GM21381 (cell line): ENCODE measurements around the gene BABAM2.
"Not testable (repeated sequence)": the region's sequence is repeated elsewhere in the genome, so short reads cannot be mapped to it uniquely, and the experiment has no call there.

Experiments used
- ATAC-seq: cut with Tn5 transposase; IDR thresholded peaks from one replicate; pipeline ENCODE4 v1.9.1; 2021; ENCODE audit warnings: mild to moderate bottlenecking, moderate library complexity; ENCODE audit not compliant: unreplicated experiment

The BABAM2 gene

DNA sequence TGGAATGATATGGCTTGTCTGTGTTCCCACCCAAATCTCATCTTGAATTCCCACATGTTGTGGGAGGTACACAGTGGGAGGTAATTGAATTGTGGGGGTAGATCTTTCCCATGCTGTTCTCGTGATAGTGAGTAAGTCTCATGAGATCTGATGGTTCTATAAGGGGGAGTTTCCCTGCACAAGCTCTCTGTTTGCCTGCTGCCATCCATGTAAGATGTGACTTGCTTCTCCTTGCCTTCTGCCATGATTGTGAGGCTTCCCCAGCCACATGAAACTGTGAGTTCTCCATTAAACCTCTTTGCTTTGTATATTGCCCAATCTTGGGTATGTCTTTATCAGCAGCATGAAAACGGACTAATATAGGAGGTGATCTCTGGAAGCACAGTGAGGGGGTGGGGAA lies 78.4 kb downstream of the BABAM2 start:
- ATAC-seq = not testable (repeated sequence)

DNA sequence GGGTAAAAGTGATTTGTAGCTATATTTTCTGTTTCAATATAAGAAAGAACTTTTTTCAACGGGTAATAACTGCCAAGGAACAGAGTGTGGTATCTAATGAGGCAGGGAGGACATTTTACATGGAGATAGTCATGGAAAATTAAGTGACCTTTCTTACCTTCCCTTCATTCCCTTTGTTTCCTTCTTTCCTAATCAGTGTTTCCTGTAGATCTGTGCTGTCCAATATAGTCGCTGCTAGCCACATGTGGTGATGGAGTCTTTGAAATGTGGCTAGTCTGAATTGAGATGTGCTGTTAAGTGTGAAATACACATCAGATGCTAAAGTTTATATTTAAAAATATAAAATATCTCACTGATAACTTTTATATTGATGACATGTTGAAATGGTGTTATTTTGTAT lies 81.8 kb downstream of the BABAM2 start:
- ATAC-seq = no peak

DNA sequence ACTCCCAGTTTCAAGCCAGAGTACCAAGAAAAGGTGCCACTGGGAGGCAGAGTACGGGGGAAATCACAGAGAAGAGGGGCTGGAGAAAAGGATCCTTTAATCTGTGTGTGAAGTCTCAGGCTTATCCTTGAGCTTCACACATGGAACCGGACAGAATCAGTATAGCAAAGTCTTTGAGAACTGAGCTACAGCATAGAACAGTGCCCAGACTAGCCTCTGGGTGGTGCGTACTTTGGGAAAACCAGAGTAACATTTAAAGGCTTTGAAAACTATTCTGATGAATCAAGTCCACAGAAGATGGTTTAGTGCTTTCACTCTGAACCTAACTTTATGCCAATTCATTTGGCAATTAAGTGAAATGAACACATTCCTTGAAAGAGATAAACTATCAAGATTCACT lies 83.1 kb downstream of the BABAM2 start:
- ATAC-seq = no peak

DNA sequence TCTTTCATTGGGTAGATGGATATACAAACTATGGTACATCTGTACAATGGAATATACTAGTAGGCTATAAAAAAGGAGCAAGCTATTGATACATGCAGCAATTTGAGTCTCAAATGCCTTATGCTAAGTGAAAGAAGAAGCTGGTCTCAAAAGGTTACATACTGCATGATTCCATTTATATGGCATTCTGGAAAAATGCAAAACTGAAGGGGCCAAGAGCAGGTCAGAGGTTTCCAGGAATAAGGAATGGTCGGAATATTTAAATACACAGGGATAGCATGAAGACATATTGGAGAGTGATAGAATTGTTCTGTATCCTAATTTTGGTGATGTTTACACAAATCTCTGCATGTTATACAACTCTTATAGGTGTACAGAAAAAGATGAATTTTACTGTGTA lies 85.8 kb downstream of the BABAM2 start:
- no peak for ATAC-seq

DNA sequence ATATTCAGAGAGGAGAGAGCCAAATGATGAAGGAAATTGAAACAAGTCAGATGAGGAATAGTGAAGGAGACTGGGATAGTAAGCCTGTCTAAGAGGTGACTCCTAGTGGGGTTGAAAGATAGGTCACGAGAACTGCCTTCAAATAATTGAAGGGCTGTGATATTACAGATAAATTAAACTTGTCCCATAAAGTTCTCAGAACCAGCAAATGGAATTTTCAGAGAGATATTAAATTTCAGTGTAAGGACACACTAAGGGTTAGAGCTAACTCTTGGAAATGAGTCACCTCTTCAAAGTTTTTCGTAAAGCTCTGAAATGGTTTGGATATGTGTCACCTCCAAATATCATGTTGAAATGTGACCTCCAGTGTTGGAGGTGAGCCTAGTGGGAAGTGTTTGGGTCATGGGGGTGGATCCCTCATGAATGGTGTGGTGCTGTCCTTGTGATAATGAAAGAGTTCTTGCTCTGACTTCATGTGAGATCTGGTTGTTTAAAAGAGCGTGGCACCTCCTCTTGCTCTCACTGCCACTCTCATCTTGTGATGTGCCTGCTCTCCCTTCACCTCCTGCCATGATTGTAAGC lies 87.3 kb downstream of the BABAM2 start:
- ATAC-seq = no peak

DNA sequence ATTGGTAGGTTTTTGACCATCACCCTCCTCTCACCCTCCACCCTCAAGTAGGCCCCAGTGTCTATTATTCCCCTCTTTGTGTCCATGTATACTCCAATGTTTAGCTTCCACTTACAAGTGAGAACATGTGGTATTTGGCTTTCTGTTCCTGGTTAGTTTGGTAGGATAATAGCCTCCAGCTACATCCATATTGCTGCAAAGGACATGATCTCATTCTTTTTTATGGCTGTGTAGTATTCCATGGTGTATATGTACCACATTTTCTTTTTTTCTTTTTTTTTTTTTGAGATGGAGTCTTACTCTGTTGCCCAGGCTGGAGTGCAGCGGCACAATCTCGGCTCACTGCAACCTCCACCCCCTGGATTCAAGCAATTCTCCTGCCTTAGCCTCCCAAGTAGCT lies 88.2 kb downstream of the BABAM2 start:
- ATAC-seq = not testable (repeated sequence)

DNA sequence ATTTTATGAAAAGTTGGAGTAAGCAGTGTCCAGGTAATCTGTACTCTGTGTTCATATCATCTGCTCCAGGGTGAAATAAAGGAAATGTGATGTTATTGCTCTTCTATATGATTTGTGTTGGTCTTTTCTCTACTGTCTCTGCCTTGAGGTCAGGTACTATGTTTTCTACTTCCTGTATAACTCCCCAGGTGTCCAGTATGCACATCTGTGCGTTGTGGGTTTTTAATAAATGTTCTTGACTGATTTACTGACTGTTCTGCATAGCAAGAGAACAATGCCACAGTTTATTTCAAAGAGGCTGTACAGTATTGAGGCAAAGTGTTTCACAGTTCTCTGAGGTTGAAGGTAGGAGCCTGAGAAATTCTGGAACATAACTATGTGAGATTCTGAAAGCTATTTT lies 89.7 kb downstream of the BABAM2 start:
- ATAC-seq = no peak

DNA sequence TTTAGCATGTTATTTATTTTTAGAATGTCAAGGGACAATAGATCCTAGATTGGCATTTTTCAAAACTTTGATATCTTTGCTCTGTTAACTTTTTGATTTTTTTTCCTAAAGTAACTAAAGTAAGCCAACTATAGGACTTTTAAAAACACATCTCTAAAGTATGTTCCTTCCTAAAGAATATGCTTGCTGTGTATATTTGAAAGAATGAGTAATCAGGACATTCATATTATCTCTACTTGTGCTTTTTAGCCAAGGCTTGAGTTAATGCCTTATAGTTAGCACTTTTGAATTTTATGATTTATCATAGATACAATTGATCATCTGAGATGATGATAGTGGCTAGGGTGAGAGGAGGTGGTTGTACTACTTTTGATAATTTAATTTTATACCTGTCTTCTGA lies 93.6 kb downstream of the BABAM2 start:
- ATAC-seq = no peak

DNA sequence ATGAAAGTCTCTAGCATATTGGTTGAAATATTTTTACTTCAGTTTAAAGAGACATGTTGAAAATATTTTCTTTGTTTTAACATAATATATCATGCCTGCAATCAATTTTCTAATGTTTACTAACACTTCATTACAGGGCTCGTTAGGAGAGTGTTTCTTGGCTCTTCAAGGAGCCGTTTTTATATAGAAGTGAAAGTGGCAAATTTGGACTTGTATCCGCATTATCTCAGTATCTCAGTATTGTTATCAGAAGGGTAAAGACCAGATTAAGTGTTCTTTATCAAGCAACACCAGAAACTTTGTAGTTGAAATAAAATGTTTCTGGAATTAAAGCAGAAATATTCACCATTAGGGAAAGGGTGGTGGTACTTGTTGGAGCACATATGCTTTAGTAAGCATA lies 97.8 kb downstream of the BABAM2 start:
- no peak for ATAC-seq

DNA sequence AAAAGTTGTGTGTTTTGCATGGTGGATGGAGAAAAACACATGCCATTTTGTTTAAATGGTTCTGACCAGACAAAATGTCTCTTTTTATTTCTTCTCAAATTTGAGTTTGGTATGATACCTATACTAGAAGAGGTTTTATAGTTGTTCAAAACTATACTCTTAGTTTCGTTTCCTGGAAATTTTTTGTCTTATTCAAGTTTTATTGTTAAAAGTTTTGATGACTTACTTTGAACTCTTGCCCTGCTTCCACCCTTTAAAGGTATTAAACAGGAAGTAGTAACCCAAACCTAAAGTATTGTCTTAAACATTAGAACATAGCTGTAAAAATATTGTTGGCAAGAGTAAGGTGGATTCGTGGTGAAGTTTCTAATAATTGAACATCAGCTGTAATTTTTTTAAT lies 98.2 kb downstream of the BABAM2 start:
- ATAC-seq = no peak

DNA sequence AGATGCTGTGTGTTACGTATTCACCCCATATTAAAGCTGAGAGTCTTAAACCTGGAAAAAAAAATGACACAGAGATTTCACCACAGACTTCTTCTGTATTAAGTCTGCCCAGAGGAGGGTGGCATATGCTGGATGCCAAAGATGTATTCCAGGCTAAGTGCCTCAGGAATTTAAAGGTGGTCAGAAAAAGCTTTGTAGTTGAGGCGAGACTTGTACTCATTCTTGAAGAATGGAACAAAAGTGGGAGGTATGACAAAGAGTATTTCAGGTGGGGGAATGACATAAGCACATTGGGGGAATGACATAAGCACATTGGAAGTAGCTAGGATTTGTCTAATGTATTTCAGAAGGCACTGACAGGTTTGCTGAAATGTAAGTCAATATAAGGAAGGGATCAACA lies 98.6 kb downstream of the BABAM2 start:
- no peak for ATAC-seq

DNA sequence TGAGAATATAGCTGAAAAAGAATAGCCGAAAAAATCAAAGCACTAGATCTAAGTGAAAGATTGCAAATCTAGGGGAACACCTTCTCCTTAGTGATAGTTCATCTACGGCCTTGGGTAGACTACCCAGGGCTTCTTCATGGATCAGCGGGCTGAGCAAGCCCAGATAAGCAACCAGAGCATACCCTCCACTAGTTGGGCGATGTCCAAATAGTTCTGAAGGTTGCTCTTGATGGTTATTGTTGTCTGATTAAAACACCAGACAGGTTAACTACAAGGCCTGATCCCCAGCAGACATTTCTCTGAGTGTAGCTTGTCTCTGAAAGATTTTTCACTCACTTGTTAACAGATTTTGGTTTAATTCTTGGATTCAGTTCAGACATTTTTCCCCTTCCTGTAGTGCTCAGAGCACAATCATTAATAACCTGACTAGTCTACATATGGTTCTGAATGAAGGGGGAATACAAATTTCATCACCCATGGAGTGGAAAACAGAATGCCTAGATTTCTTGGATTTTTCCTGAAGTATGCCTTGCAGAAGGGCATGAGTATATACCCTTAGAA lies 99.6 kb downstream of the BABAM2 start:
- no peak for ATAC-seq

DNA sequence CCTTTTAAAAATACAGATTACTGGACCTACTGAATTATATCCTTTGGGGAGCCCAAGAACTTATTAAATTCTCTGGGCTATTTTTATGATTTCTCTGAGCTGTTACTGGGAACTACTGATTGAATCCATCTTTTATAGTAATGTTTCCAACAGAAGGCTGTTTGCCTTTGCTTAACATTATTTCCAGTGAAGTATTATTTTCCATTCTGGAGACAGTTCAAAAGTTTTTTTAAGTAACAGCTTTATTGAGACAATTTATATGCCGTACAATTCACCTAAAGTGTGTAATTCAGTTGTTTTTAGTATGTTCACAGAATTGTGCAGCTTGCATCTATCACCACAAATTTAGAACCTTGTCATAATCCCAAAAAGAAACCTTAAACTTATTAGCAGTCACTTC lies 100.6 kb downstream of the BABAM2 start:
- no peak for ATAC-seq

DNA sequence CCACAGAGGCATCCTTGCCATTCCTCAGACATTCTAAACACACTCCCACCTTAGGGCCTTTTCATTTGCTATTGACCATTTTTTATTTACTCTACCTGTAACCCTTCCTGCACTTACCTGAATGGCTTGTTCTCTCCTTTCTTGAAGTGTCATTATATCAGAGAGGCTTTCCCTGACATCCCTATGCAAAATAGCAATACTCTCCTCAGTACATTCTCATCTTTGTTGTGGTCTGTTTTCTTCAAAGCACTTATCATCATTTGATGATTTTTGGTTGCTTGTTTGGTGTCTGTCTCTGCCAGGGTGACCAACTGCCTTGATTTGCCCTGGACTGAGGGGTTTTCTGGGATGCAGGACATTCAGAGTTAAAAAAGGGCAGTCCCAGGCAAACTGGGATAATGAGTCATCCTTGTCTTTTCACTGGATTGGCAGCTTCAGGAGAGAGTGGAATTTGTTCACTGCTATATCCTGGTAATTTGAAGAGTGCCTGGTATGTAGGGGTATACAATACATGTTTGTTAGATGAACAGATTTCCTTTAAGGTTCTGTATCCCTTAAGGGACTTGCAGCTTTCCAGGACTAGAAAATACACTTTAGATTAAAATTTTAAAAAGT lies 102.4 kb downstream of the BABAM2 start:
- no peak for ATAC-seq

DNA sequence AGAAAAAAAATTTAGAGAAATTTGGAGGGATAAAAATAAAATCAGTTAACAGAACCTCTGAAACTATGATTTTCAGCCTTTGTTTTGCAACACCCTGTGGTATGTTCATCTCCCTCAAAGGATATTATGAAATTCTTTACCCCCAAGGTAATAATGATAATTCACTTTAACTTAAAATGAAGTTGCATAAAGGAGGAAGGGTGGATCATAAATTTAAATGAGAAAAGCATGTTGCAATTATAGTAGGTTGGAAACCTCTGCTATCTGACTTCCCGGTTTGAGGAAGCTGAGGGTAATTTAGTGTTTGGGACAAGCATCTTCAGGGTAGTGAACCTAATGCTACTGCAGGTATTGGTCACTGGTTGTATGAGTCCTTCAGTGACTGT lies 102.9 kb downstream of the BABAM2 start:
- ATAC-seq = no peak

DNA sequence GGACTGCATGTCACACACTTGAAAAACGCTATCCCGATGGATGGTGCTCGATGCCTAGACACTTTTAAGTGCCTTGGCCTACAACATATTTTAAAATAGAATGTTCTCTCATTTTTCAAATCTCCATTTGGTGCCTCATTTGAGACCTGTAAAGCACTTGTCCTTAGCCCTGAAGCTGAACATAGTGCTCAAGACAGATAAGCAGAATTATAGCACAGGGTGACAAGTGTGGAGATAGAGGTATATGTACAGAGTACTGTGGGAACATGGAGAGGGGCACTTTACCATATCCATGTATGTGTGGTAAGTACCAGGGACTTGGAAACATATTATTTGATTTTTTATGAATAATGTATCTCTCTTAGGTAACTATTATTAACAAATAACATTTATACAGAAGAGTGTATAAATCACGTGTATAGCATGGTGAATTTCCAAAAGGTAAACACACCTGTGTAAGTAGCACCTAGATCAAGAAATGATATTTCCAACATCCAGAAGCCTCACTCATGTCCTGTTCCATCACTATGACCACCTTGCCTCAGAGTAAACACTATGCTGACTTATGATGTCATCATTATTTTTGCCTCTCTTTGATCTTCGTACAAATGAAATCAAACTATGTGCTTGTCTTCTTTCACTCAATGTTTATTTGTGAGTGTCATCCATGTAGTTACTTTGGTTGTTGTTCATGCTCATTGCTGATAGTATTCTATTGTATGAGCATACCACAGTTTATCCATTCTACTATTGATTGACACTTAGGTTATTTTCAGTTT lies 103.6 kb downstream of the BABAM2 start:
- ATAC-seq = no peak

DNA sequence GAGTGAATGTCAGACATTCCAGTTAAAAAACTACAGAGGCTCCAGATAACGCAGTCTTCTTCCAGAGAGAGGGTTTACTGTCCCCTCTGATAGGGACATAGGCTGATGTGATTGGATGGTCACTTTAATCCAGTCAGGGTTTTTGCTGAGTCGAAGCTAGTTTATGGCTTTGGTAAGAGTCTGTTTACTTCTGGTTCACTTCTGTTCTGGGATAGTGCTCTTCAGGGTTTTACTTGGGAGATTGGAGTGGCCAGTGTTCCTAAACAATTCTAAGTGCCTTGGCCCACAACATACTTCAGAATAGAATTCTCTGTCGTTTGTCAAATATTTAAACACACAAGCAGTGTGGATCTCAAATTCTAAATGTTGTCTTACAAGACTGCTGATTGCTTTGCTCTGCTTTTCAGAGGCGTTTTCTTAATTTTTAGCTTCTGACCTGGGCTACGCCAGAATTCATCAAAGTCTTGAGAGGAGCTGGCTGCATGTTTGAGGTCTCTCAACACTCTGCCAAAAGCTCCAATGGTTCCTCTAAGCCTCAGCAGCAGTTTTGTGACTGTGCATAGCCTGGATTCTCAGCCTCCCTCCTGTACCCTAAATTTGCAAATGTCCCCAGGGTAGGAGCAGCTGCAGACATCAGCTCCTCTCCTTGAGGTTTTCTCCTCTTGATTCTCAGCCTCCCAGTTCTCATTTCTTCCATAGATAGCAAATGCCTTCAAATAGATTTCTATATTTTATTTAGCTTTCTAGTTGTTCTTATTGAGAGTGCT lies 105.8 kb downstream of the BABAM2 start:
- ATAC-seq = no peak

DNA sequence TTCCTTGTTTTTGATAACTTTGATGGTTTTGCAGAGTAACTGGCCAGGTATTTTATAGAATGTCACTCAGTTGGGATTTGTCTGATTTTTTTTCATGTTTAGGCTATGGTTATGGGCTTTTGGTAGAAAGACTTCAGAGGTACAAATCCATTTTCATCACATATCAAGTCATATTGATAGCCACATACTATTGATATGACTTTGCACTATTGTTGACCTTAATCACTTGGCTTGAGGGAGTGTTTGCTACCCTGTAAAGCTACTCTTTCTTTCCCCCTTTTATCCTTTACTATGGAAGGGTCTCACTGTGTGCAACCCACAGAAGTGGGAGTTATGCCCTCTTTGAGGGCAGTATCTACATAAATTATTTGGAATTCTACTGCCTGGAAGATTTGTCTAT lies 109.8 kb downstream of the BABAM2 start:
- ATAC-seq = no peak

DNA sequence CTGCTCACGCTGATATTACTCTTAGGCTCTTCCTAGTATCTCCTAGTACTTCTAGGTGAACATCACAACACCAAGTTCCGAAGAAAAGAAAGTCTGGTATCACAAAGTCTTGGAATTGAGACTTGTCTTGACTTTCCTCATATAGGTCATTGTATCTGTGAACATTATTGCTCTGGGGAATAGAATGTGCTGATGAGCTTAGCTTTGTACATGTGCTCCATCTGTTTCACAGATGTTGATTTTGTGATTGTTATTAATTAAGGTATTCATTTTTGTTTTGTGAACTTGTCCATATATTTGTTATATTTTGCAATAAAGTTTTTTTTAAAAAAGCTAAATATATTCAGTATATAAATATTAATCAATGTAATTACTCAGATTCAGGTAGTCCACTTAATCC lies 111.7 kb downstream of the BABAM2 start:
- no peak for ATAC-seq

DNA sequence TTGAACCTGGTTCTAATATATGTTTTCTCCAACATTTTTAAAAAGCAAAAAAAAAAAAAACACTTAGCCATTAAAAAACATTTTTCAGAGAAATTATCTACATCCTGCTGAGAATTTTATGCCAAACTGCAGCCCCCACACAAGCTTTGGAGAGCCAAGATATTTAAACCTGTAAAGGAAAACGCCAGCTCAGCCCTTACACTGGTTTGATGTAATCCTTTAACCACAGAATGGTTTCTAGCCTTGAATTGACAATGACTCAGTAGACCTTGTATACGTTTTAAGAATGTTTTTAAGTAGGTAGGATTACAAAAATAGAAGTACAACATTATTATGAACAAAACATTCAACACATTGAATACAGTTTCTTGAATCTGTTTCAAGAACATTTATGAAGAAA lies 113.6 kb downstream of the BABAM2 start:
- ATAC-seq = no peak

DNA sequence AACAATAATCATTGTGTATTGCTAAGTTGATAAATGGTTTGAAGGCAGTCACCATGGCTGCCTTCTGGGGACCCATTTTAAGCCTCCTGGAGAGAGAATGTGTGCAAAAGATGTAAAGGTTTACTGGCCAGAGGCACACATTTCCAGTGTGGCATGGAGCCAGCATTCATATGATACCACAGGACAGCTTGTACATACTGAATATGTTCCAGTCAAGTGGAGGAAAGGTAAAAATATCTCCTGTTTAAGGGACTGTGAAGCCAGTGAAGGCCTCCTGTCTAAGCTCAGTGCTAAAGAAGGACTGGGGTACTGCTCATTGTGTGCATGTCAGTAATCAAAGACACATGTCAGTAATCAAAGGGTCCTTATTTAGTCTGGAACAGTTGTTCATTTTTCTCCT lies 119.2 kb downstream of the BABAM2 start:
- no peak for ATAC-seq
